NK-92 treated with Interleukin-12 subunit alpha and Interleukin-12 subunit beta, amount 100 ng/mL, for 24 hours (cell line): Measurements from ENCODE around the gene SOX2.

ENCODE experiments used
- DNase-seq: peaks from one replicate; lab custom pipeline; 2025; lab: John Stamatoyannopoulos, UW

The SOX2 gene

GRCh38 chr3:181722766-181723425 lies 11.2 kb downstream of the SOX2 start:
- DNase-seq: no peak

- no peak for DNase-seq
Measured at GRCh38 chr3:181723625-181724191, 12.0 kb downstream of the SOX2 start.

- DNase-seq: no peak
Measured at GRCh38 chr3:181724192-181724965, 12.7 kb downstream of the SOX2 start.

- DNase-seq: no peak
Measured at GRCh38 chr3:181725131-181725731, 13.5 kb downstream of the SOX2 start.

- DNase-seq: no peak
Measured at GRCh38 chr3:181725830-181726229, 14.1 kb downstream of the SOX2 start.

- DNase-seq: no peak
Measured at GRCh38 chr3:181726351-181727330, 14.9 kb downstream of the SOX2 start.

- no peak for DNase-seq
Measured at GRCh38 chr3:181727341-181728032, 15.8 kb downstream of the SOX2 start.

- DNase-seq: no peak
Measured at GRCh38 chr3:181728470-181729340, 17.0 kb downstream of the SOX2 start.

- DNase-seq: no peak
Measured at GRCh38 chr3:181729341-181729869, 17.7 kb downstream of the SOX2 start.

GRCh38 chr3:181730316-181730715 lies 18.6 kb downstream of the SOX2 start:
- DNase-seq: no peak

GRCh38 chr3:181730934-181731333 lies 19.2 kb downstream of the SOX2 start:
- no peak for DNase-seq

- DNase-seq: no peak
Measured at GRCh38 chr3:181735911-181736310, 24.2 kb downstream of the SOX2 start.

- DNase-seq: no peak
Measured at GRCh38 chr3:181738551-181738950, 26.8 kb downstream of the SOX2 start.

GRCh38 chr3:181739628-181740027 lies 27.9 kb downstream of the SOX2 start:
- no peak for DNase-seq

GRCh38 chr3:181741417-181741816 lies 29.7 kb downstream of the SOX2 start:
- DNase-seq: no peak

- no peak for DNase-seq
Measured at GRCh38 chr3:181752202-181752671, 40.5 kb downstream of the SOX2 start.

GRCh38 chr3:181753391-181753790 lies 41.7 kb downstream of the SOX2 start:
- DNase-seq: no peak

- DNase-seq: no peak
Measured at GRCh38 chr3:181755959-181756358, 44.2 kb downstream of the SOX2 start.

- no peak for DNase-seq
Measured at GRCh38 chr3:181756645-181757297, 45.0 kb downstream of the SOX2 start.
